Stomach (tissue), 9 donors: Measurements from ENCODE around the gene TUBB2A. TPM values are rescaled to one million over a fixed set of nuclear protein-coding genes. Genes with fewer than 3 reads are reported as not detected.

ENCODE experiments used
- DNase-seq, 2 donors: peaks; one replicate each; pipeline versions ENCODE4 v3.0.0 to v3.0.0-alpha.2; 2013 to 2019
- H3K27ac ChIP-seq, 5 donors: fragments of 200-600 bp in 4 of 5; sonication (generic) in 4 of 5; one replicate each; pipeline ENCODE4 v1.5.1; 2013 to 2019; ENCODE audit warnings: mild to moderate bottlenecking in 1 of 5, moderate library complexity in 1 of 5
- H3K27me3 ChIP-seq, 3 donors: fragments of 200-600 bp; sonication (generic); one replicate each; pipeline ENCODE4 v1.5.1; 2017 to 2019; ENCODE audit warnings: mixed run types in 1 of 3
- H3K36me3 ChIP-seq, 4 donors: fragments of 200-600 bp; sonication (generic); 1 replicate in 3 of 4; 2 replicates in 1 of 4; pipeline ENCODE4 v1.5.1; 2016 to 2019
- H3K4me1 ChIP-seq, 4 donors: fragments of 200-600 bp; sonication (generic); one replicate each; pipeline ENCODE4 v1.5.1; 2016 to 2019
- H3K4me3 ChIP-seq, 4 donors: fragments of 200-600 bp; sonication (generic) in 3 of 4; one replicate each; pipeline ENCODE4 v1.5.1; 2016 to 2019; ENCODE audit warnings: mild to moderate bottlenecking in 1 of 4
- H3K9me3 ChIP-seq, 4 donors: fragments of 200-600 bp; sonication (generic); one replicate each; pipeline ENCODE4 v1.5.1; 2016 to 2019
- CTCF ChIP-seq, 7 experiments: fragments of 450-650 bp in 4 of 7; fragments of 200-600 bp in 3 of 7; sonication (generic) in 3 of 7; IDR thresholded peaks; one replicate each; pipeline ENCODE4 v1.5.1; 2016 to 2019; ENCODE audit warnings: antibody characterized with exemption in 7 of 7, control low read depth in 2 of 7, mild to moderate bottlenecking in 1 of 7
- EP300 ChIP-seq: sonication (generic); formaldehyde crosslinking; IDR thresholded peaks from one replicate; pipeline ENCODE4 v1.6.1; 2017; ENCODE audit warnings: antibody characterized with exemption
- POLR2A ChIP-seq, 4 donors: fragments of 450-650 bp; IDR thresholded peaks; one replicate each; pipeline ENCODE4 v1.6.1; 2016; ENCODE audit warnings: antibody characterized with exemption in 4 of 4, control low read depth in 2 of 4, mild to moderate bottlenecking in 1 of 4, moderate library complexity in 1 of 4
- POLR2AphosphoS5 ChIP-seq, 3 donors: sonication (generic); formaldehyde crosslinking; IDR thresholded peaks; one replicate each; pipeline ENCODE4 v1.6.1; 2016; ENCODE audit warnings: antibody characterized with exemption in 3 of 3
- WGBS, 5 donors: extraction: QIAGEN DNeasy Blood & Tissue Kit in 3 of 5; methylation state at CpG; one replicate each; pipeline versions ENCODE4 v1.1.5 to v1.1.7; 2013 to 2018; 5-methylcytosine and 5-hydroxymethylcytosine counted together
- intact Hi-C: fragments of 100-400 bp; cut with DNase I; formaldehyde crosslinking; loops from one replicate; pipeline ENCODE4 v1.15.1; 2023; ENCODE audit warnings: low total_unique reads
- polyA plus RNA-seq, 3 donors: library from polyadenylated mRNA; stranded (reverse); fragments of 200-250 nt; gene quantifications; one replicate each; pipeline ENCODE4 v1.2.3, GENCODE V29; 2013
- total RNA-seq, 5 donors: library from RNA; depleted of rRNA; stranded (reverse); fragments of >200 nt; gene quantifications; one replicate each; pipeline versions ENCODE4 v1.1.0 to v1.2.3, GENCODE V29; 2014 to 2016
- donor health status: healthy with polysubstance abuse.
- donor health status: Bipolar disorder and iron deficiency.
- donor health status: healthy.

Gene TUBB2A
- total and polyA plus RNA-seq, 8 donors = 6.7 to 96.9 (median 49.0) TPM

- Histone ChIP-seq H3K27me3 (no peaks in the 10 kb centered on the region), H3K9me3 (no peaks in the 10 kb centered on the region), H3K36me3 (no peaks in the 10 kb centered on the region), H3K4me1 (peaks cover 0 to 6% (median 0%) of the 10 kb centered on the region in 4 donors), H3K4me3 (no peak overlapping the region), H3K27ac (no peak overlapping the region)
- WGBS, 5 donors = 76 to 84% (median 82%) methylated on average over 5 of the region's 5 CpGs
- intact Hi-C loops = no loop called here
- DNase-seq = no peak
- TF ChIP-seq POLR2A (IDR thresholded peaks at IDR 0.05) (no peak), POLR2AphosphoS5 (IDR thresholded peaks at IDR 0.05) (no peak), CTCF (IDR thresholded peaks at IDR 0.05) (no peak), EP300 (no peak)
Observed at GRCh38 chr6:3196770-3197169, 39.4 kb upstream of the TUBB2A start.

- DNase-seq = no peak
- Histone ChIP-seq H3K4me3 (no peak overlapping the region), H3K27ac (no peak overlapping the region), H3K36me3 (no peaks in the 10 kb centered on the region), H3K9me3 (no peaks in the 10 kb centered on the region), H3K27me3 (no peaks in the 10 kb centered on the region), H3K4me1 (peaks cover 0 to 6% (median 0%) of the 10 kb centered on the region in 4 donors)
- intact Hi-C loops = no loop called here
- TF ChIP-seq EP300 (no peak), CTCF (IDR thresholded peaks at IDR 0.05) (peak in 1 of 7 experiments; percentile 5), POLR2A (IDR thresholded peaks at IDR 0.05) (no peak), POLR2AphosphoS5 (IDR thresholded peaks at IDR 0.05) (no peak)
- 71 to 78% (median 73%) methylated on average over 13 to 16 of the region's 16 CpGs for WGBS, 5 donors
Observed at GRCh38 chr6:3195695-3196497, 38.6 kb upstream of the TUBB2A start.

GRCh38 chr6:3195420-3195694, 38.0 kb upstream of the TUBB2A start:
- Histone ChIP-seq H3K36me3 (no peaks in the 10 kb centered on the region), H3K4me1 (peaks cover 0 to 6% (median 0%) of the 10 kb centered on the region in 4 donors), H3K27me3 (no peaks in the 10 kb centered on the region), H3K9me3 (no peaks in the 10 kb centered on the region), H3K4me3 (no peak overlapping the region), H3K27ac (no peak overlapping the region)
- no peak for DNase-seq
- TF ChIP-seq EP300 (no peak), CTCF (IDR thresholded peaks at IDR 0.05) (no peak), POLR2A (IDR thresholded peaks at IDR 0.05) (no peak), POLR2AphosphoS5 (IDR thresholded peaks at IDR 0.05) (no peak)
- WGBS, 5 donors = 79 to 86% (median 86%) methylated on average over 5 of the region's 5 CpGs
- intact Hi-C loops = no loop called here

GRCh38 chr6:3194535-3195419, 37.4 kb upstream of the TUBB2A start:
- DNase-seq = peak in 1 of 2 donors; percentile 80
- H3K27ac ChIP-seq = no peak overlapping the region
- H3K4me3 ChIP-seq = no peak overlapping the region
- H3K9me3 ChIP-seq = no peaks in the 10 kb centered on the region
- peaks cover 0 to 6% (median 0%) of the 10 kb centered on the region in 4 donors for H3K4me1 ChIP-seq
- TF ChIP-seq EP300 (no peak), POLR2A (IDR thresholded peaks at IDR 0.05) (no peak), CTCF (IDR thresholded peaks at IDR 0.05) (no peak), POLR2AphosphoS5 (IDR thresholded peaks at IDR 0.05) (no peak)
- 66 to 73% (median 72%) methylated on average over 19 of the region's 19 CpGs for WGBS, 5 donors
- intact Hi-C loops = no loop called here
- no peaks in the 10 kb centered on the region for H3K27me3 ChIP-seq
- no peaks in the 10 kb centered on the region for H3K36me3 ChIP-seq
